GM23338 (cell line): Measurements from ENCODE around the gene TOMM40L. TPM values are rescaled to one million over a fixed set of nuclear protein-coding genes. Genes with fewer than 3 reads are reported as not detected.

ENCODE experiments used
- ATAC-seq: fragments of 200-7000 bp; cut with Tn5 transposase; 3 replicates; pipeline ENCODE4 v1.9.1; 2020
- DNase-seq: peaks from one replicate; pipeline ENCODE4 v3.0.0-alpha.2; 2015; ENCODE audit warnings: low spot score
- H2AFZ ChIP-seq: fragments of 200-600 bp; sonication (generic); 2 replicates; pipeline ENCODE4 v1.8.0; 2016; ENCODE audit warnings: antibody characterized with exemption, mild to moderate bottlenecking, moderate library complexity
- H3F3A ChIP-seq: fragments of 200-600 bp; sonication (generic); replicated peaks from 2 replicates; pipeline ENCODE4 v1.8.0; 2017; ENCODE audit warnings: antibody characterized with exemption, mixed run types, low read depth
- H3K27ac ChIP-seq: fragments of 200-600 bp; sonication (generic); 2 replicates; pipeline ENCODE4 v1.6.1; 2016; ENCODE audit warnings: low read depth
- H3K27me3 ChIP-seq: fragments of 200-600 bp; sonication (generic); 2 replicates; pipeline ENCODE4 v1.8.0; 2016; ENCODE audit warnings: mild to moderate bottlenecking, mixed run types, moderate library complexity; ENCODE audit not compliant: insufficient read depth
- H3K36me3 ChIP-seq: fragments of 200-600 bp; sonication (generic); 2 replicates; pipeline ENCODE4 v1.8.0; 2016; ENCODE audit warnings: mild to moderate bottlenecking; ENCODE audit not compliant: insufficient read depth
- H3K4me1 ChIP-seq: fragments of 200-600 bp; sonication (generic); 2 replicates; pipeline ENCODE4 v1.8.0; 2016; ENCODE audit warnings: mild to moderate bottlenecking, moderate library complexity; ENCODE audit not compliant: insufficient read depth
- H3K4me2 ChIP-seq: fragments of 200-600 bp; sonication (generic); 2 replicates; pipeline ENCODE4 v1.7.1; 2017; ENCODE audit warnings: mixed run types
- H3K4me3 ChIP-seq: fragments of 200-600 bp; sonication (generic); 2 replicates; pipeline ENCODE4 v1.6.1; 2016; ENCODE audit warnings: mixed run types
- H3K79me2 ChIP-seq: fragments of 200-600 bp; sonication (generic); replicated peaks from 2 replicates; pipeline ENCODE4 v1.8.0; 2017; ENCODE audit warnings: mild to moderate bottlenecking; ENCODE audit not compliant: insufficient read depth
- H3K9me2 ChIP-seq: fragments of 200-600 bp; sonication (generic); 2 replicates; pipeline ENCODE4 v1.8.0; 2017; ENCODE audit not compliant: insufficient read depth
- H4K20me1 ChIP-seq: fragments of 200-600 bp; sonication (generic); replicated peaks from 2 replicates; pipeline ENCODE4 v1.8.0; 2017; ENCODE audit warnings: mild to moderate bottlenecking; ENCODE audit not compliant: insufficient read depth
- H3K27ac Mint-ChIP-seq: 2 replicates; pipeline ENCODE4 v1.8.0; 2020; ENCODE audit warnings: inconsistent platforms, mild to moderate bottlenecking, moderate library complexity, mixed read lengths
- H3K27me3 Mint-ChIP-seq: 3 replicates; pipeline ENCODE4 v1.8.0; 2022; ENCODE audit warnings: low read depth, mild to moderate bottlenecking, moderate library complexity, mixed read lengths, inconsistent platforms; ENCODE audit not compliant: insufficient read depth, poor library complexity
- H3K36me3 Mint-ChIP-seq: 3 replicates; pipeline ENCODE4 v1.8.0; 2021; ENCODE audit warnings: low read depth, mild to moderate bottlenecking, inconsistent platforms, moderate library complexity, mixed read lengths
- H3K4me1 Mint-ChIP-seq: 3 replicates; pipeline ENCODE4 v1.8.0; 2020; ENCODE audit warnings: mild to moderate bottlenecking, inconsistent platforms, mixed read lengths
- H3K4me3 Mint-ChIP-seq: 3 replicates; pipeline ENCODE4 v1.8.0; 2021; ENCODE audit warnings: moderate library complexity, mild to moderate bottlenecking, inconsistent platforms, mixed read lengths
- H3K9me3 Mint-ChIP-seq: 3 replicates; pipeline ENCODE4 v1.8.0; 2020; ENCODE audit warnings: moderate library complexity, mild to moderate bottlenecking, inconsistent platforms, mixed read lengths
- CTCF ChIP-seq, 2 experiments: fragments of 200-600 bp in 1 of 2; sonication (generic) in 1 of 2; conservative IDR thresholded peaks; 2 replicates each; pipeline versions ENCODE4 v1.5.1 to v1.6.1; 2016 to 2017; ENCODE audit warnings: antibody characterized with exemption in 2 of 2, low read depth in 2 of 2, mild to moderate bottlenecking in 2 of 2, moderate library complexity in 1 of 2
- JUNB ChIP-seq: IDR thresholded peaks from one replicate; pipeline ENCODE4 v1.6.1; 2016; ENCODE audit warnings: antibody characterized with exemption; ENCODE audit not compliant: unreplicated experiment
- POLR2AphosphoS5 ChIP-seq: IDR thresholded peaks from 2 replicates; pipeline ENCODE4 v1.6.1; 2016; ENCODE audit warnings: antibody characterized with exemption, low read depth
- ZNF462 ChIP-seq: fragments of 250-450 bp; sonication (Bioruptor Pico); IDR thresholded peaks from 2 replicates; pipeline ENCODE4 v1.5.0; 2020; ENCODE audit warnings: mild to moderate bottlenecking, moderate library complexity
- polyA plus RNA-seq: library from polyadenylated mRNA; unstranded; fragments of >200 nt; fragmentation: Nextera tagmentation; extraction: Ambion mirVana; gene quantifications from 2 replicates; pipeline ENCODE4 v1.2.1, GENCODE V29; 2016
- total RNA-seq: library from RNA; depleted of rRNA; stranded (reverse); fragments of >200 nt; shearing (Covaris generic); gene quantifications from 2 replicates; pipeline ENCODE4 v1.2.3, GENCODE V29; 2014

The TOMM40L gene
- total and polyA plus RNA-seq, 2 experiments from 2014 or later, result 6.8 to 12.9 TPM

- TF ChIP-seq ZNF462 (no peak), CTCF (conservative IDR thresholded peaks at IDR 0.05; ENCODE audit: low read depth in 2 of 2) (no peak), POLR2AphosphoS5 (no peak), JUNB (no peak)
Measured at GRCh38 chr1:161241682-161242081, 15.8 kb downstream of the TOMM40L start (continued).

GRCh38 chr1:161242313-161242712, 16.5 kb downstream of the TOMM40L start:
- no peak overlapping the region for H3K4me2 ChIP-seq
- no peak overlapping the region for H3K4me3 ChIP-seq
- Mint-ChIP-seq H3K36me3 (no peaks in the 10 kb centered on the region), H3K27ac (no peak overlapping the region), H3K9me3 (no peaks in the 10 kb centered on the region), H3K4me3 (no peak overlapping the region), H3K27me3 (peaks cover 4% of the 10 kb centered on the region), H3K4me1 (no peaks in the 10 kb centered on the region)
- no peak for ATAC-seq
- TF ChIP-seq POLR2AphosphoS5, result no peak
- H2AFZ ChIP-seq, result no peak overlapping the region
- no peaks in the 10 kb centered on the region for H3K4me1 ChIP-seq
- no peak for DNase-seq
- no peaks in the 10 kb centered on the region for H3F3A ChIP-seq
- no peaks in the 10 kb centered on the region for H4K20me1 ChIP-seq
- H3K79me2 ChIP-seq, result no peaks in the 10 kb centered on the region
- no peak overlapping the region for H3K27ac ChIP-seq
- no peaks in the 10 kb centered on the region for H3K36me3 ChIP-seq
- peaks cover 3% of the 10 kb centered on the region; the same call in 1 of the 2 replicates for H3K9me2 ChIP-seq
- H3K27me3 ChIP-seq, result no peaks in the 10 kb centered on the region
